ENCODE results near the gene ACCS.
A peak's percentile ranks its signal among the peaks of the same experiment; 100 is the strongest.

The ACCS gene, protein sequence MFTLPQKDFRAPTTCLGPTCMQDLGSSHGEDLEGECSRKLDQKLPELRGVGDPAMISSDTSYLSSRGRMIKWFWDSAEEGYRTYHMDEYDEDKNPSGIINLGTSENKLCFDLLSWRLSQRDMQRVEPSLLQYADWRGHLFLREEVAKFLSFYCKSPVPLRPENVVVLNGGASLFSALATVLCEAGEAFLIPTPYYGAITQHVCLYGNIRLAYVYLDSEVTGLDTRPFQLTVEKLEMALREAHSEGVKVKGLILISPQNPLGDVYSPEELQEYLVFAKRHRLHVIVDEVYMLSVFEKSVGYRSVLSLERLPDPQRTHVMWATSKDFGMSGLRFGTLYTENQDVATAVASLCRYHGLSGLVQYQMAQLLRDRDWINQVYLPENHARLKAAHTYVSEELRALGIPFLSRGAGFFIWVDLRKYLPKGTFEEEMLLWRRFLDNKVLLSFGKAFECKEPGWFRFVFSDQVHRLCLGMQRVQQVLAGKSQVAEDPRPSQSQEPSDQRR

DNA sequence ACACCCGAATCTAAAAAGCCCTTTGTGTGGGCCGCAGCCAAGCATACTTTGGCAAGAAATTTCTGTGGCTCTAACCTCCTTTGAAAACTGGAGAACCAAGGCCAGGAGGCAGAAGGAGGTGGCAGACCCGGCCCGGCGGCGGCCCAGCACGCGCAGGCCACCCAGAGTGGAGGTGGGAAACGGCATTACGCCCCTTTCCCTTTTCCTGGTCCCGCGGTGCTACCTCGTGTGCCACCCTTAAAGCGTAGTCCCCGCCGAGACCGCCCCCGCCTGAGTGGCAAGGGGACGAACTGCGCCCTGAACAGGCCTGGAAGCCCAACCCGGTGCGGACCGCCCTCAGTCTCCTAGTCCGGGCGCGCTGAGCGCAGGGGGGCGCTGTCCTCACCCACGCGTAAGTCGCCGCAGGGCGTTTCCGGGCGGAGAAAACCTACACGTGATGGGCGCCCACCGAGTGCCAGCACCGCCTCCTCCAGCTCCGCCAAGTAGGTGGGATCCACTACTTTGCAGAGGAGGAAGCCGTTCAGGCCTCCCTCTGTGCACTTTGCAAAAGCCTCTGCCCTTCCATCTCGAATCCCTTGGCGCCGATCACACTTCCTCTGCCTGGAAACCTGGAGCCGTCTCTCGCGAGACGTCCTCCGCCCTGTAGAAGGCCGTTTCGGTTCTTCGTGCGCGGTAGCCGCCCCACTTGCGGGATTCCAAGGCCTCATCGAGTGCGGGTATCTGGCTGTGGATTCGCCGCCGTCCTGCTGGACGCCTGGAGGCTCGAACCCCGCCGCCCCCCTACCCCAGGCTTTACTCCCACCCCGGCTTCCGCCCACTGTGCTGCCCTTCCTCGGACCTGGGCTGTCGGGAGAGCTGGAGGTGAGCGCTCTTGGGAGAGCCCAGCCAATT, at the start of gene ACCS:
ACCS (plus strand) TSS at position 430 of the 891 bp plus-strand sequence. CDS start 1,358 bp downstream, outside the sequence.
- DNase-seq: no peak

DNA sequence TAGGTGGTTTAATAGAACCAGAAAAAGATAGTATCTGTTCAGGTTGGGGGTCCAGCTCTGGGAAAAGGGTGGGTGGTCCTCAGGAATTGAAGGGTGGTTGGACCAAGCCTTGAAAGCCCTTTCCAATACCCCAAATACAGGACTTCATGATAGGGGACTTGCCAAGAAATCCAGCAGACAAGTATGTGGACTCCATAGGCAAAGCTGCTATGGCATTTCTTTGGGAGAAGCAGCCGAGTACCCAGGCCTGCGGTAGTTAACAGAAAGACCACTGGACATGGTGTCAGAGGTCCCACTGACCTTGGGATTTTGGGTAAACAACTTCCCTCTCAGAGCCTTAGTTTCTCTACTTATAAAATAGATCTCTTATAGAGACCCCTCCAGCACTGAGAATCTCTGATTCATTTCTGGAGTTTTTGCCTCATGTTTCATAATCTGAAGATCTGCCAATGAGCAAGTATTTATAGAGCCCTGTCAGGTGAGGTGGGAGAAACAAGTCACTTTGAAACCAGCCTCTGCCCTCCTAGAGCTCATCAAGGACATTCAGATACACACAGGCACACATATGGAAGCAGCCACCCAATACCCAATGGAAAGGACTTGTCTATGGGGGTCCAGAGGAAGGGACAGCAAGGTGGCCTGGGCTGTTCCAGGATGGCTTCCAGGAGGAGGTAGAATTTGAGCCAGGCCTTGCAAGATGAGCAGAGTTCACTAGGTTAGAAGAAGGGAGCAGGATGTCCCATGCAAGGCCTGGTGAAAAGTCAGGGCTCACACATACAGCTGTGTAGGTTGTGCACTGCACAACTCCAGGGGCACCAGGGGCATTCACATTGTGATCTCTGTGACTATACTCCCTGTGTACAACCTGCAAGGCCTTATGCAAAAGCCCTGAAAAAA, 49.3 kb upstream of the ACCS start:
- DNase-seq: no peak

DNA sequence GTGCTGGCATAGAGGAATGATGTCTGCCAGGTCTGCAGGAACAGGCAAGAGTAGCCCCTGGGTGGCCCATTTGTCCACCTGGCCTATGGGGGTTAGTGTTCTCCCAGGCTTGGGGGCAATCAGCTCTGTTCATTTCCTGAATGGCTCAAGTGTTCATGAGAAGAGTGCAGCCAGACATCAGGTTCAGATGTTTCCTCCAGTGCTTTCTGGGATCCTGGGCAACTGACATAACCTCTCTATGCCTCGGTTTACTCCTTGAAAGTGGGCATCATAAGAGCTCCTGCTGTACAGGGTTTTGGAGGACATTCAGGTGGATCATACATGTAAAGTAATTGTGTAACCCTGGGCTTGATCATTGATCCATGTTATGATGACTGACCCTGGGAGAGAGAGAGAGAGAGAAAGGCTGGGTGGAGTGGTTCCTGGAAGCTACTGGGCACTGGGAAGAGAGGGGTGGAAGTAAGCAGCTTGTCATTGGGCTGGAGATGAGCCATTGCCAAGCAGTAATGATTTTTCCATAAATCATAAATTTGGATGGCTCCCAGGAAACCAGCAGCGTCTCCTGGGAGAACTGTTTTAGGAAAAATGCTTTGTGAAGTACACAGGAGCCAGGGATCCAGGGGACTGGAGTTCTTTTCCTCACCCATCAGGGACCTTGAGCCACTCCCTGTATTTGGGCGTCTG, 48.5 kb upstream of the ACCS start:
- no peak for DNase-seq

DNA sequence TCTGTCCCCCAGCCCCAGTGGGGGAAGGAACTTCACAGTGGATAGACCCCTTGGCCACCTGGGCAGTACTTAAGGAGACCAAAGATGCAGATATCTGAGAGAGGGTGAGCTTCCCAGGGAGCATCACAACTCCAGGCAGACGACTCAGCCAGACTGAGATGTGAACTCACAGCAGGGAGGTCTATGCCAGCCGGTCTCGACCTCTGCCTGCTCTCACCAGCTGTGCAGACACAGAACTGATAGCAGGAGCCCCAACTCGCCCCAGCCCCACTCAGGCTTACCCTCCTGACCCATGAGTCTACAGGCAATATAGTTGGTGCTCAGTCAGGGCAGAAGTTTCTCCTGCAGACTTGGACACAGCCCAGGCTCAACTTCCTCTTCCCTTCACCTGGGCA, 47.9 kb upstream of the ACCS start:
- DNase-seq: no peak

DNA sequence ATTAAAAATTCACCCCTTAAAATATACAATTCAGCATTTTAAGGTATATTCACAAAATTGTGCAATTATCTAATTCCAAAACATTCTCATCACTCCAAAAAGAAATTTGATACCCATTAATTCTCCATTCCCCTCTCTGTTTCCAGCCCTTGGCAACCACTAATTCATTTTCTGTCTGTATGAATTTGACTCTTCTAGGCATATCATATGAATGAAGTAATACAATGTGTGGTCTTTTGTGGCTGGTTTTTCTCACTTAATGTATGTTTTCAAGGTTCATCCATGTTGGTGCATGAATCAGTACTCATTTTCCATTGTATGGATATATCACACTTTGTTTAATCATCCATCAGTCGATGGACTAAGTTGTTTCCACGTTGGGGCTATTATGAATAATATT, 47.2 kb upstream of the ACCS start:
- no peak for DNase-seq

DNA sequence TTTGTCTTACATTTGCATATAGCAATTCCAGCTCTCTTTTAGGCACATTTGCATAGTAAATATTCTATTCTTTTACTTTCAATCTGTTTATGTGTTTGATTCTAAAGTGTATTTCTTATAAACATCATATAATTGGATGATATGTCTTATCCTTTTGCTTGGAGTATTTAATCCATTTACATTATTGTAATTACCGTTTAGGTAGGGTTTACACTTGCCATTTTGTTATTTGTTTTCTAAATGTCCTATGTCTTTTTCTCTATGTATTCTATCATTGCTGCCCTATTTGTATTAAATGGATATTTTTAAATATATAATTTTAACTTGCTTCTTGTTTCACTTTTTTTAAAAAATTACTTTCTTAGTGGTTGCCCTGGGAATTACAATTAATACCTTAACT, 41.1 kb upstream of the ACCS start:
- DNase-seq: no peak

DNA sequence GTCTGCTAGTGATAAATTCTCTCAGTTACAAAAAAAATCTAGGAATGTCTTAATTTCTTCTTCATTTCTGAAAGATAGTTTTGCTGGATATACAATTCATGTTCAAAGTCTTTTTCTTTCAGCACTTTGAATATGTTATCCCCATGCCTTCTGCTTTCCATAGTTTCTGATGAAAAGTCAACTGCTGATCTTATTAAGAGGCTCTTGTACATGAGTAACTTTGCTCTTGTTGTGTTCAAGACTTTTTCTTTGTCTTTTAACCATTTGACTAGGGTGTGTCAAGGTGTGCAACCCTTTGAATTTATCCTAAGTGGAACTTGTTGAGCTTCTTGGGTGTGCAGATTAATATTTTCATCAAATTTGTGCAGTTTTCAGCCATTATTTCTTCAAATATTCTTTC, 40.3 kb upstream of the ACCS start:
- no peak for DNase-seq

DNA sequence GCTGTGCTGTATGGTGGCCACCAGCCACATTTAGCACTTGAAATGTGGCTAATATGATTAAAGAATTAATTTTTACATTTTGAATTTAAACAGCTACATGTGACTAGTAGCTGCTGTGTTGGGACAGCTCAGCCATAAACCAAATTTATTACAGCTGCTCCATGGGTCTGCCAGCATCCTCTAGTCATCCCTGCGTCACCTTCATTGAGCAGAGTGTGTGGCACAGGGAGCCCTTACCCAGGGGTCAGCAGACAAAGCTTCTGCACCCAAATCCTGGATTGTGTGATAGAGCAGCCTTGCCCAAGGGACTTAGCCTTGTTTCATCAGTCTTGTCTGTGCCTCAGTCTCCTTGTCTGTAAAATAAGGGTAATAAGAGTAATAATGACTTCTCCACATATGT, 37.7 kb upstream of the ACCS start:
- DNase-seq: no peak

DNA sequence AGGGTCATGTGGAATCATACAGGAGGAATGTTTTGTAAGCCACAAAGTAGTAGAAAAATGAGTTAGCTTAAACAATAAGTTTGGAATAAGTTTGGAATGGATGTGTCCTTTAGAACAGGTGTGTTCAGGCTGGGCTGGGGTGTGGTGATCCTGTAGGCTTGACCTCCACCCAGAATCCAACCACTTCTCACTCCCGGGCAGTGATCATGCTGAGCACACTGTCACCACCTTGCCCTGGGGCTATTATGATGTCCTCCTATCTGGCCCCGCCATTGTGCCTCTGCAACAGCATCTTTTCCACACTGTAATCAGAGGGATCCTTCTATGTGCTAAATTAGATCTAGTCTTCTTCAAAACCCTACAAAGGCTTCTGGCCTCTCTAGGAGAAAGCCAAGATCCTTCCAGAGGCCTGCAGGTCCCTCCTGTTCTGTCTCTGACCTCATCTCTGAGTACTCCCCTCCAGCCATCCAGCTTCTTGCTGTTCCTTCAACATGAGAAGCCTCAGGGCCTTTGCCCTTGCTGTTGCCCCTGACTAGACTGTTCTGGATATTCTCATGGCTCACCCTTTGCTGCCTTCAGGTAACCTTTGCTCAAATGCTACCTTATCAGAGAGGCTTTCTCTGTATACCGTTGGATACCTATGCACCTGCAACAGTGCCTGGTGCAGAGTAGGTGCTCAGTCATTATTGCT, 37.1 kb upstream of the ACCS start:
- DNase-seq: no peak

DNA sequence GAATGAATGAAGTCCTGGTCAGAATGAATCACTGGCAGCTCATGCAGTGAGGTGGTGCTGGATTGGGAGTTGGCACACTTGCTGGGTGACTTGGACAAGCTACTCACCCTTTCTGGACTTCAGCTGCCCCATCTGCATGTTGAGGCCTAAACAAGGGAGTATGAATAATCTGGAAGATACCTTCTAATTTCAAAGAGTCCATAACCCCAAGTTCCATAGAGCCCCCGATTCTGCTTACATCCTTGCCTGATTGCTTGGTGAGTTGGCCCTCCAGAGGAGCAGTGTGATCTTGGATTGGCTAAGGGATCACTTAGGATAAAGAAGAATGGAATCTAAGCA, 36.6 kb upstream of the ACCS start:
- DNase-seq: no peak

DNA sequence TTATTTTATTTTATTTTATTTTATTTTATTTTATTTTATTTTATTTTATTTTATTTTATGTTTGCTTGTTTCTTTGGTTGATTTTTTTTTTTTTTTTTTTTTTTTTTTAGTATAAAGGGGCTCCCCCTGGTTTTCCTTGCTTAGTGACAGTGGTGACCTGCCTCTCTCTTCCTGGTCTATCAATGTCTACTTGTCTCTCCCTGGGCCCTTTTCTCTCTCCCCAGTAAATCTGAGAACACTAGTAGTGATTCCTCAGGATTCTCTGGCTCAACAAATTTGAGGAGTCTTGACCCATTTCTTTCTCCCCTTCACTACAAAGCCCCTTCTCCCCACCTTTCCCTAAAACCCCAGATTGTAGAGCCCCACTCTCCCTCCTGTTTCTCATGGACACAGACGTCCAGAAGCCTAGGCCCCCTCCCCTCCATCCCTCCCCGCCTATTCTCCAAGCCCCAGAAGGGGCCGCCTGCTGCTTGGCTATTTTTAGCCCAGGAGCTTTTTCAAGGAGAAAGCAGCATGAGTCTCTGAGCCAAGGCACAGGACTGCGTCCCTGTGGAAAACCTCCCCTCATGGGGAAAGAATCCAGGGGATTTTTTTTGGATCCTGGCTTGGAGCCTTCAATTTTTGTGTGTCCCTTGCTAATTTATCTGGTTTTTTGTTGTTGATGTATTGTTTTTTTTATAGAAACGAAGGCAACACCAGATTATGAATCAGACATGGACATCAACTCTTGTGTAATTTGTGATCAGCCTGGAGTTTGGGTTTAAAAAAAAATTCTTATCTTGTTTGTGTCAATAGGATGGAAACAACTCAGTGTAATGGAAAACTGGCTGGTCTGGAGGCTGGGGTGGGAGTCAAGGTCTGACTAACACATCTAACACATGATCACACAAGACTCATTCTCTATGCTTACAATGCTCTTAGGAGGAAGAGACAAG, 35.8 kb upstream of the ACCS start:
- DNase-seq: peak; percentile 7 to 9

DNA sequence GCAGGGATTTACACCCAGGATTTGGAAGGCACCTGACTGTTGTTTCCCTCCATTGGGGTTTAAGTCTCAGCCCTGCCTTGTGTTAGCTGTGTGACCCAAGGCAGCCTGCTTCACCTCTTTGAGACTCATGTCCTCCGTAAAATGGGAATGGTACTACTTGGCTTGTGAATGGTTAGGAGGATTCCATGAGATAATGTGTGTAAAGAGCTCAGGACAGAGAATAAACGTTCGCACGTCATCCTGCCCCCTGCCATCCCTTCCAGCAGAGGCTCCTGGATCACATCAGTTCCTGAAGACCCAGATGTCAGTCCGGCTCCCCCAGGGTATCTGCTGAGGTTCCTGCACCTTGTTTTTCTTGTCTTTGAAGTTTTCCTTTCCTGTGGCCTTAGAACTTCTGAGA, 35.1 kb upstream of the ACCS start:
- DNase-seq: no peak

DNA sequence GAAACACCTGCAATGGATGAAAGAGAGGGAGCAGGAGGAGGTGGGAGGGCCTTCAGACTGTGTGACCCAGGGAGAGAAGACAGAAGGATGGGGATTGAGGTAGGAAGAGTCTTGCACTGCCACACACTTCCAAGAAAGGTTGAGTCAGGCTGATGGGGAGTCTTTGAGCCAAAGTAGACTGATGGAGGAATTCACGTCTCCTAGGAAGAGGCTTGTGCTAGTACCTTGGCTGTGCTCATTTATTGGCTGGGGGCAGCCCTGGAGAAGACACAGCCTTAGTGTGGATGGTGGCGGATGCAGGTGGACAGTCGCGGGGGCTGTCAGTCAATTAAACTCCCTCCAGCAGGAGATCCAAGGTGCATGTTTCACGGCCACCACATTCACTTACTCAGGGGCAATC, 34.5 kb upstream of the ACCS start:
- DNase-seq: no peak

DNA sequence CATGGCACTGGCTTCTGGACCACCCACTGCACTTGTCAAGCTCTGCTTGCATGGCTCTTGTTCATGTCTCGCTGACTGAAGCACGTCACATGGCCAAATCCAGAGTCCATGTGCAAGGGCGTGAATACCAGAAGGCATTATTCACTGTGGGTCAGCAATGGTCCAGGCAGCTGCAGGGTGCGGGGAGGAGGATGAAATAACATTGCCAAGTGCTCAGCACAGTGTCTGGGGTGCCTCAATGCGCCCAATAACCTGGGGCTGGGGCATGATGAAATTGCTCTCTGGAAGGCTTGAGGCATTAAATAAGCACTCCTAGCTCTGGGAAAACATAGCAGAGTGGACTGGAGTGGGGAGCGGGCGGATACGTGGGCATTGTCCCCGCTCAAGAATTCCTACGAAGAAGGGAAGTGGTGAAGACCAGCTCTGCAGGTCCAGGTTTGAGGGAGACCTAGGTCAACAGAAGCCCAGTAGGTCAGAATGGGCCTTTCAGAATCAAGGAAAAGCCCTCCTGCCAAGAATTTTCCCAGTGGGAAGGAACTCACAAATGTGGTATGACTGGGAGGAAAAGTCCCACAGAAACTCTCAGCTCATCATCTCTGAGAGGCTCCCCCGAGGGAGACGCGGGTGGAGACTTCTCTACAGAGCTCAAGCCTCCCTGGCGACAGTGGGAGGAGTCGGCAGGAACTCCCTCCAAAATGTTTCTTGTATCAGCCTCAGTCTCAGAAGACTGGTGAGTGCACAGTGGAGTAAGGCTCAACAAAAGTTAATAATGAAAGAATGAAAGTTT, 33.6 kb upstream of the ACCS start:
- DNase-seq: no peak

DNA sequence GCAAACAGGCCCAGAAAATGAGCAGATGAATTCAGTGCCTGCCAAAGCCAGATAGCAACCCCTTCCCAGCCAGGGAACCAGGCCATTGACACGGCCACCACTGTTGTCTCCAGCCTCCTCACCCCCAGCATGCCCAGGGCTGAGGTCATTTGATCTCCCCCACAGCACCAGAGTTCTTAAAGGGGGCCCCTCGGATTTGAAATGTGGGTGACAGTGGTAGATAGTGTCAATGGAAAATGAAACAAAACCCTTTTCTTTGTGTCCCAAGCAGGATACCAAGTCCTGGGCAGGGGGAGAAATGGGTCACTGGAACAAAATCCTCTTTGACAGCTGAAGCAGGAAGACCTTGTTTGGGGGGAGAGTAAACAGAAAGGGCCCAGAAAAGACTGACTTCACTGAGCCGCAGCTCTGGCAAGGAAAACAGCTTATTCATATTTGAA, 32.6 kb upstream of the ACCS start:
- no peak for DNase-seq

DNA sequence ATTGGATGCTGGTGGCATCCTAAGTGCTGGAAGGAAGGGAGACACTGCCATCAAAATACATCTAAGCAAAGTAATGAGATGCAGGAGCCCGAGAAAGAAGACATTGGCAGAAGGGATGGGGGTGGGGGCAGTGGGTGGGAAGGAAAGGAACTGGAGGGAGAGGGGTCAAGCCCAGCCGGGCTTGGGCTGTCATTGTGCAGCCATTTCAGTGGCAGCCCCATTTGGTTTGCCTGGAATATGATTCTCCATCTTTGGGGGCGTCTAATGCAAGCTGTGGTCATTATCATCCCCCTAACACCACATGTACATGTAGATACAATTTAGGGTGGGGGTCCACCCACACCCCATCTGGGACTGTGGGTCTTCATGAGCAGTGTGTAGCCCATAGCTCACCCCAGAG, 32.2 kb upstream of the ACCS start:
- DNase-seq: no peak

DNA sequence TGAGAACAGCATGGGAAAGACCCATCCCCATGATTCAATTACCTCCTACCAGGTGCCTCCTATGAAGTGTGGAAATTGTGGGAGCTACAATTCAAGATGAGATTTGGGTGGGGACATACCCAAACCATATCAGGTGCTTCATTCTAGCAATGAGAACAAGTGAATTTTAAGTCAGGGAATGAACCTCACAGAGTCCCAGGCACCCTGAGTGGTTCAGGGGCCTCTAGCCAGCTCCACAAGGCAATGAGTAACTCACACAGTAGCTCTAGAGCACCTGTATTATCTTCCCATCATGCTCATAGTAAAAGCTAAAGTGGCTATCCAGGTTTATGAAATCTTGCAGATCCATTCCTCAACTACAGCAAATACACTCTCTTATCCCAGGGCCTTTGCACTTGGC, 31.4 kb upstream of the ACCS start:
- DNase-seq: no peak

DNA sequence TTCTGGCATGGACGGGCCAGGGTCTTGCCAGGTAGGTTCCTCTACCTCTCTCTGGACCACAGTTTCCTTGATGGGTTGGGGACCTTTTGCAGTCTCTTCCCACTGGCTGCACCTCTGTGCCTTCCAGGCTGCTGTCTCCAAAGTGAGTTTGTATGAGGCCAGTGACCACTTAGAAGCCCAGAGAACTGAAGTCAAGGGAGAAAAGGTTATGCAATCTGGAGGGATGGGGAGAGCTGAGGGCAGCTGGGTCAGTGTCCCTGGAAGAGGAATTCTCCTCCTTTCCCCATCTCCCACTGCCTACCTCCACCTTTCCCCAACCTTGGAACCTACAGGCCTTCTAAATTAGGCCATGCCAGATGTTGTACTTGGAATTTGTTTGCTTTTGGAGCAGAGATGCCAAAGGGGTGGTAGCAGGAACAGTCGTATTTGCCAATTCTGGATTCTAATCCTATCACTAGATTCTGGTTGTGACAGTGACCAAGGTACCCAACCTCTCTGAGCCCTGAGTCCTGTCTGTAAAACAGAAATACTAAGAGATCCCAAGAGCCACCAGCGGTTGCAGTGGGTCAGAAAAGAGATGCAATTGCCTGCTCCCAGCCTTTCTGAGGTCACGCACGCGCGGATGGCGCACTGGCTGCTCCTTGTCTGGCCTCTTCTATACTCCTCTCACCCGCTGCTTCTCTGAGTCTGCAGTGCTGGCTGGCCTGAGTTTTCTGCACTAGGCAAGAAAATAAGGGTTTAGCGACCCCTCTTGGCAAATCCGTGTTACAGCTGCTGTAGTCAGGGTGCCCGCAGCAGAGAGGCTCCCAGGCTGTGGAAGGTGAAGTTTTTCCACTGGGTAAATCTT, 29.0 kb upstream of the ACCS start:
- DNase-seq: peak; percentile 22 to 85

DNA sequence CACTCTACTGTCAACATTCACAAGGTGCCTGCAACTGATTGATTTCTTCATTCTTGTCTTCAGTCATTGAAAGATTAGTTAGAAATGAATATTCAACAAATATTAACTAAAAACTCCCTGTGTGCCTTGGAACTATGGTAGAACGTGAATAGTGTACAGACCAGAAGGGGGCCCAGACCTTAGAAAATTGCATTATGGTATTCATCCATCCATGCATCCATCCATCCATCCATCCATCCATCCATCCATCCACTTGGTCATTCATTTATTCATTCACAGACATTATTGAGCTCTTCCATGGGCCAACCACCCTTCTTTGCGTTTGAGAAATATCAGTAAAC, 28.4 kb upstream of the ACCS start:
- no peak for DNase-seq

Measured in NCI-H524 (cell line).